GM12891 (cell line): ENCODE results near the gene DOCK4.

ENCODE experiments used
- POLR2A ChIP-seq: IDR thresholded peaks from 2 replicates; pipeline ENCODE4 v1.6.1; 2011; ENCODE audit warnings: low read depth, low read length, control low read depth
- POLR2AphosphoS5 ChIP-seq: IDR thresholded peaks from 2 replicates; pipeline ENCODE4 v1.6.1; 2011; ENCODE audit warnings: low read depth, low read length, control low read depth
- TAF1 ChIP-seq: IDR thresholded peaks from 2 replicates; pipeline ENCODE4 v1.6.1; 2011; ENCODE audit warnings: low read depth, low read length, control low read depth

GRCh38 chr7:112176241-112176640 is 30.0 kb downstream of the DOCK4 start:
- TF ChIP-seq POLR2A (no peak), POLR2AphosphoS5 (no peak), TAF1 (no peak)
